ENCODE results near the gene TENM3.
"Not testable (repeated sequence)": the region's sequence is repeated elsewhere in the genome, so short reads cannot be mapped to it uniquely, and the experiment has no call there.

Gene TENM3

GRCh38 chr4:182228991-182229577 is 14.1 kb upstream of the TENM3 start:
- no peak for DNase-seq

- DNase-seq: no peak
Measured at GRCh38 chr4:182230256-182230655, 12.9 kb upstream of the TENM3 start.

GRCh38 chr4:182231080-182231479 is 12.1 kb upstream of the TENM3 start:
- no peak for DNase-seq

GRCh38 chr4:182231496-182231895 is 11.7 kb upstream of the TENM3 start:
- no peak for DNase-seq

- DNase-seq: no peak
Measured at GRCh38 chr4:182233310-182234090, 9.7 kb upstream of the TENM3 start.

- DNase-seq: no peak
Measured at GRCh38 chr4:182235021-182235795, 8.0 kb upstream of the TENM3 start.

GRCh38 chr4:182236186-182236585 is 7.0 kb upstream of the TENM3 start:
- DNase-seq: no peak

- DNase-seq: not testable (repeated sequence)
Measured at GRCh38 chr4:182237010-182237409, 6.2 kb upstream of the TENM3 start.

- DNase-seq: no peak
Measured at GRCh38 chr4:182238355-182238931, 4.8 kb upstream of the TENM3 start.

- DNase-seq: no peak
Measured at GRCh38 chr4:182240161-182241130, 2.8 kb upstream of the TENM3 start.

GRCh38 chr4:182242260-182242659 is 942 bp upstream of the TENM3 start:
- not testable (repeated sequence) for DNase-seq

GRCh38 chr4:182242787-182243186 is 415 bp upstream of the TENM3 start:
- no peak for DNase-seq

- DNase-seq: no peak
Measured at GRCh38 chr4:182245041-182245440, 1.8 kb downstream of the TENM3 start.

GRCh38 chr4:182245541-182246215 is 2.5 kb downstream of the TENM3 start:
- no peak for DNase-seq

GRCh38 chr4:182246401-182247205 is 3.4 kb downstream of the TENM3 start:
- no peak for DNase-seq

- DNase-seq: no peak
Measured at GRCh38 chr4:182248295-182248694, 5.1 kb downstream of the TENM3 start.

- DNase-seq: no peak
Measured at GRCh38 chr4:182250446-182250845, 7.2 kb downstream of the TENM3 start.

GRCh38 chr4:182251116-182251515 is 7.9 kb downstream of the TENM3 start:
- no peak for DNase-seq

- no peak for DNase-seq
Measured at GRCh38 chr4:182252220-182252619, 9.0 kb downstream of the TENM3 start.

- no peak for DNase-seq
Measured at GRCh38 chr4:182254026-182254780, 11.0 kb downstream of the TENM3 start.

Data from NCI-H524 treated with DMSO at 0.1 percent for 48 hours (cell line).